Endothelial cell of umbilical vein (primary cell): ENCODE data around the gene ATP2B2. TPM values are rescaled to one million over a fixed set of nuclear protein-coding genes. Genes with fewer than 3 reads are reported as not detected.

ENCODE experiments used
- BruUV-seq: library from RNA; stranded (reverse); fragments of 400-500 nt; replicated peaks from 2 replicates; lab custom pipeline; 2021; lab: Mats Ljungman, UMichigan
- CTCF ChIA-PET: fragments of 300-600, 350-600 bp; sonication (Branson Sonifier 250); formaldehyde crosslinking; loops from one replicate; lab custom pipeline; 2021; ENCODE audit warnings: antibody characterized with exemption, inconsistent platforms; lab: Charles Lee
- POLR2A ChIA-PET: fragments of 300-600, 350-600 bp; sonication (Branson Sonifier 250); formaldehyde crosslinking; loops from one replicate; lab custom pipeline; 2021; ENCODE audit warnings: antibody characterized with exemption, inconsistent platforms; lab: Charles Lee
- DNase-seq: peaks from one replicate; pipeline ENCODE4 v3.0.0-alpha.2; 2011; ENCODE audit warnings: low read depth, low spot score
- FAIRE-seq: peaks from 2 replicates; lab custom pipeline; 2011; peaks lifted over from hg19 to GRCh38; lab: Jason Lieb, UNC
- H2AFZ ChIP-seq: 2 replicates; pipeline ENCODE4 v1.6.0; 2012; ENCODE audit warnings: low read depth, low read length, control low read depth, inconsistent platforms
- H3K27ac ChIP-seq: 2 replicates; pipeline ENCODE4 v1.5.1; 2011; ENCODE audit warnings: low read depth, mild to moderate bottlenecking, control low read depth, low read length, moderate library complexity; ENCODE audit not compliant: insufficient read depth
- H3K27me3 ChIP-seq, 2 experiments: 2 replicates each; pipeline versions ENCODE4 v1.6.0 to v1.6.1; 2011; ENCODE audit warnings: low read length in 2 of 2, mixed read lengths in 1 of 2; ENCODE audit not compliant: control insufficient read depth in 2 of 2, insufficient read depth in 2 of 2
- H3K36me3 ChIP-seq, 2 experiments: 2 replicates in 1 of 2; 3 replicates in 1 of 2; pipeline ENCODE4 v1.5.1; 2011; ENCODE audit warnings: low read length in 2 of 2, mild to moderate bottlenecking in 1 of 2, moderate library complexity in 1 of 2; ENCODE audit not compliant: control insufficient read depth in 2 of 2, insufficient read depth in 2 of 2; ENCODE audit errors: extremely low read depth in 1 of 2
- H3K4me1 ChIP-seq: 3 replicates; pipeline ENCODE4 v1.5.1; 2011; ENCODE audit warnings: mild to moderate bottlenecking, low read length; ENCODE audit not compliant: control insufficient read depth, insufficient read depth; ENCODE audit errors: extremely low read depth
- H3K4me2 ChIP-seq: 2 replicates; pipeline ENCODE4 v1.6.1; 2011; ENCODE audit warnings: low read length, control low read depth, mixed read lengths; ENCODE audit not compliant: insufficient read depth
- H3K4me3 ChIP-seq, 3 experiments: fragments of 200-600 bp in 1 of 3; sonication (generic), shearing (Covaris generic) in 1 of 3; replicated peaks in 1 of 3; 2 replicates each; pipeline ENCODE4 v1.5.1; 2011 to 2016; ENCODE audit warnings: control low read depth in 3 of 3, low read length in 3 of 3, mild to moderate bottlenecking in 2 of 3, inconsistent platforms in 1 of 3, low read depth in 1 of 3, moderate library complexity in 1 of 3; ENCODE audit not compliant: insufficient read depth in 1 of 3
- H3K79me2 ChIP-seq: 2 replicates; pipeline ENCODE4 v1.6.0; 2012; ENCODE audit warnings: low read length, inconsistent platforms; ENCODE audit not compliant: control insufficient read depth, insufficient read depth
- H3K9ac ChIP-seq: replicated peaks from 2 replicates; pipeline ENCODE3; 2011; ENCODE audit warnings: low read length, control low read depth; ENCODE audit not compliant: insufficient read depth; ENCODE audit errors: extremely low read depth
- H3K9me1 ChIP-seq: replicated peaks from 3 replicates; pipeline ENCODE4 v1.6.0; 2011; ENCODE audit warnings: mild to moderate bottlenecking, low read length; ENCODE audit not compliant: control insufficient read depth, insufficient read depth; ENCODE audit errors: extremely low read depth
- H3K9me3 ChIP-seq: replicated peaks from 2 replicates; pipeline ENCODE4 v1.5.1; 2012; ENCODE audit warnings: low read length, inconsistent platforms; ENCODE audit not compliant: control insufficient read depth, insufficient read depth
- H4K20me1 ChIP-seq: replicated peaks from 2 replicates; pipeline ENCODE3; 2011; ENCODE audit warnings: mild to moderate bottlenecking, low read length; ENCODE audit not compliant: control insufficient read depth, insufficient read depth; ENCODE audit errors: extremely low read depth
- EZH2 ChIP-seq: IDR thresholded peaks from 2 replicates; pipeline ENCODE4 v1.6.1; 2012; ENCODE audit warnings: borderline replicate concordance, low read depth, mild to moderate bottlenecking, moderate library complexity, low read length, inconsistent platforms; ENCODE audit not compliant: severe bottlenecking
- FOS ChIP-seq: IDR thresholded peaks from 2 replicates; pipeline ENCODE4 v1.6.1; 2011; ENCODE audit warnings: mild to moderate bottlenecking, low read length, moderate library complexity, borderline replicate concordance; ENCODE audit not compliant: insufficient read depth
- JUN ChIP-seq: IDR thresholded peaks from 2 replicates; pipeline ENCODE4 v1.6.1; 2011; ENCODE audit warnings: borderline replicate concordance, low read depth; ENCODE audit not compliant: insufficient read length, insufficient read depth
- MAX ChIP-seq: IDR thresholded peaks from 2 replicates; pipeline ENCODE4 v1.6.1; 2011; ENCODE audit not compliant: insufficient read depth, insufficient read length
- MYC ChIP-seq: IDR thresholded peaks from one replicate; pipeline ENCODE4 v1.6.1; 2011; ENCODE audit warnings: mild to moderate bottlenecking, low read depth, low read length
- POLR2A ChIP-seq: IDR thresholded peaks from 2 replicates; pipeline ENCODE4 v1.6.1; 2012; ENCODE audit warnings: low read depth, mild to moderate bottlenecking, control low read depth, low read length
- POLR2AphosphoS5 ChIP-seq: IDR thresholded peaks from 2 replicates; pipeline ENCODE4 v1.6.1; 2012; ENCODE audit warnings: low read depth, mild to moderate bottlenecking, control low read depth, low read length, moderate library complexity; ENCODE audit not compliant: insufficient read depth
- dilution Hi-C: fragments of 300-500 bp; cut with MboI; formaldehyde crosslinking; loops from one replicate; pipeline ENCODE4 v1.15.0; 2019; ENCODE audit warnings: low sequenced_read_pairs; ENCODE audit not compliant: extremely low pct_ligation_motif_present
- intact Hi-C: fragments of 100-400 bp; cut with micrococcal nuclease; formaldehyde crosslinking; loops from one replicate; pipeline ENCODE4 v1.10.0; 2022
- polyA plus RNA-seq, 4 experiments: library from polyadenylated mRNA; depleted of rRNA in 3 of 4; stranded (reverse) in 3 of 4; unstranded in 1 of 4; fragments of >200 nt; gene quantifications; 2 replicates each; pipeline versions ENCODE4 v1.2.1 to v1.2.3, GENCODE V29; 2011 to 2012; ENCODE audit warnings: missing spikeins in 1 of 4
- total RNA-seq: library from RNA; stranded (reverse); gene quantifications from 2 replicates; pipeline ENCODE4 v1.2.3, GENCODE V29; 2021
- TF ChIP-seq, protein P1 (sequence below), 2 donors: IDR thresholded peaks; 1 replicate in 1 of 2; 2 replicates in 1 of 2; pipeline ENCODE4 v1.5.1; 2011; ENCODE audit warnings: low read length in 2 of 2, mild to moderate bottlenecking in 2 of 2, moderate library complexity in 2 of 2, control low read depth in 1 of 2, inconsistent platforms in 1 of 2, low read depth in 1 of 2; ENCODE audit not compliant: insufficient read depth in 1 of 2; ENCODE audit errors: extremely low read depth in 1 of 2

Gene ATP2B2
- total and polyA plus RNA-seq, 2 donors (not counting 3 experiments of a cell fraction or from before 2014, with no cell fraction given), result not detected

- H3K4me3 ChIP-seq, result no peak overlapping the region
- no peak overlapping the region for H3K4me2 ChIP-seq
- no peaks in the 10 kb centered on the region for H3K4me1 ChIP-seq
- CTCF ChIA-PET, result interaction anchor here (1.0 to 1.5 kb wide), 5 partner anchors 9 to 401 kb away, joined by 3 to 5 read pairs (median 3); partner anchors contain the start of gene SEC13
- intact Hi-C loops (no loop called here), dilution Hi-C loops (no loop called here)
- H3K9me1 ChIP-seq, result no peaks in the 10 kb centered on the region
- POLR2A ChIA-PET, result interaction anchor here (0.6 kb wide), 1 partner anchor 12 kb away, joined by 5 read pairs; no protein-coding TSS in a partner anchor
- TF ChIP-seq JUN (no peak), MYC (no peak), MAX (no peak), POLR2A (no peak), POLR2AphosphoS5 (no peak), FOS (no peak), EZH2 (no peak)
- TF ChIP-seq, protein P1, sequence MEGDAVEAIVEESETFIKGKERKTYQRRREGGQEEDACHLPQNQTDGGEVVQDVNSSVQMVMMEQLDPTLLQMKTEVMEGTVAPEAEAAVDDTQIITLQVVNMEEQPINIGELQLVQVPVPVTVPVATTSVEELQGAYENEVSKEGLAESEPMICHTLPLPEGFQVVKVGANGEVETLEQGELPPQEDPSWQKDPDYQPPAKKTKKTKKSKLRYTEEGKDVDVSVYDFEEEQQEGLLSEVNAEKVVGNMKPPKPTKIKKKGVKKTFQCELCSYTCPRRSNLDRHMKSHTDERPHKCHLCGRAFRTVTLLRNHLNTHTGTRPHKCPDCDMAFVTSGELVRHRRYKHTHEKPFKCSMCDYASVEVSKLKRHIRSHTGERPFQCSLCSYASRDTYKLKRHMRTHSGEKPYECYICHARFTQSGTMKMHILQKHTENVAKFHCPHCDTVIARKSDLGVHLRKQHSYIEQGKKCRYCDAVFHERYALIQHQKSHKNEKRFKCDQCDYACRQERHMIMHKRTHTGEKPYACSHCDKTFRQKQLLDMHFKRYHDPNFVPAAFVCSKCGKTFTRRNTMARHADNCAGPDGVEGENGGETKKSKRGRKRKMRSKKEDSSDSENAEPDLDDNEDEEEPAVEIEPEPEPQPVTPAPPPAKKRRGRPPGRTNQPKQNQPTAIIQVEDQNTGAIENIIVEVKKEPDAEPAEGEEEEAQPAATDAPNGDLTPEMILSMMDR (IDR thresholded peaks at IDR 0.05; ENCODE audit: extremely low read depth in 1 of 2, insufficient read depth in 1 of 2, low read depth in 1 of 2, low read length in 2 of 2), result no peak
- H3K36me3 ChIP-seq, result no peaks in the 10 kb centered on the region
- H3K9ac ChIP-seq, result no peak overlapping the region
- FAIRE-seq (no peak), DNase-seq (no peak)
- no peaks in the 10 kb centered on the region for H3K79me2 ChIP-seq
- H2AFZ ChIP-seq, result no peak overlapping the region
- no peak overlapping the region for H3K27ac ChIP-seq
- BruUV-seq, result no TSS peak
- H4K20me1 ChIP-seq, result no peaks in the 10 kb centered on the region
- no peaks in the 10 kb centered on the region for H3K27me3 ChIP-seq
- H3K9me3 ChIP-seq, result no peaks in the 10 kb centered on the region
These were observed 167.8 kb downstream of the ATP2B2 start for GRCh38 chr3:10337323-10338163.
